Endothelial cell of umbilical vein (primary cell): ENCODE results near the gene MMS22L.

Experiments
- CTCF ChIP-seq, 2 donors: IDR thresholded peaks; 1 replicate in 1 of 2; 2 replicates in 1 of 2; pipeline ENCODE4 v1.5.1; 2011; ENCODE audit warnings: low read length in 2 of 2, mild to moderate bottlenecking in 2 of 2, moderate library complexity in 2 of 2, control low read depth in 1 of 2, inconsistent platforms in 1 of 2, low read depth in 1 of 2; ENCODE audit not compliant: insufficient read depth in 1 of 2; ENCODE audit errors: extremely low read depth in 1 of 2
- EZH2 ChIP-seq: IDR thresholded peaks from 2 replicates; pipeline ENCODE4 v1.6.1; 2012; ENCODE audit warnings: borderline replicate concordance, low read depth, mild to moderate bottlenecking, moderate library complexity, low read length, inconsistent platforms; ENCODE audit not compliant: severe bottlenecking
- FOS ChIP-seq: IDR thresholded peaks from 2 replicates; pipeline ENCODE4 v1.6.1; 2011; ENCODE audit warnings: mild to moderate bottlenecking, low read length, moderate library complexity, borderline replicate concordance; ENCODE audit not compliant: insufficient read depth
- GATA2 ChIP-seq: IDR thresholded peaks from 2 replicates; pipeline ENCODE4 v1.7.0; 2011; ENCODE audit warnings: low read depth, mild to moderate bottlenecking, moderate library complexity, mixed read lengths, low read length; ENCODE audit not compliant: insufficient read length, insufficient read depth
- JUN ChIP-seq: IDR thresholded peaks from 2 replicates; pipeline ENCODE4 v1.6.1; 2011; ENCODE audit warnings: borderline replicate concordance, low read depth; ENCODE audit not compliant: insufficient read length, insufficient read depth
- MAX ChIP-seq: IDR thresholded peaks from 2 replicates; pipeline ENCODE4 v1.6.1; 2011; ENCODE audit not compliant: insufficient read depth, insufficient read length
- MYC ChIP-seq: IDR thresholded peaks from one replicate; pipeline ENCODE4 v1.6.1; 2011; ENCODE audit warnings: mild to moderate bottlenecking, low read depth, low read length
- POLR2A ChIP-seq: IDR thresholded peaks from 2 replicates; pipeline ENCODE4 v1.6.1; 2012; ENCODE audit warnings: low read depth, mild to moderate bottlenecking, control low read depth, low read length
- POLR2AphosphoS5 ChIP-seq: IDR thresholded peaks from 2 replicates; pipeline ENCODE4 v1.6.1; 2012; ENCODE audit warnings: low read depth, mild to moderate bottlenecking, control low read depth, low read length, moderate library complexity; ENCODE audit not compliant: insufficient read depth

GRCh38 chr6:97316978-97317377 is 34.0 kb upstream of the MMS22L start:
- TF ChIP-seq POLR2A (no peak), CTCF (IDR thresholded peaks at IDR 0.05; ENCODE audit: extremely low read depth in 1 of 2, insufficient read depth in 1 of 2, low read depth in 1 of 2, low read length in 2 of 2) (no peak), MYC (no peak), GATA2 (no peak), FOS (no peak), POLR2AphosphoS5 (no peak), EZH2 (no peak), MAX (no peak), JUN (no peak)
